Activated CD4-positive, alpha-beta T cell treated with anti-CD3 and anti-CD28 coated beads, Interleukin-2, Interleukin-6, amounts not matched to agents 100 ng/mL and 50 ng/mL, durations not matched to agents 16 hours and 8 hours (primary cell): Measurements from ENCODE around the gene ABCG8.
"Not testable (repeated sequence)": the region's sequence is repeated elsewhere in the genome, so short reads cannot be mapped to it uniquely, and the experiment has no call there.

ENCODE experiments used
- DNase-seq: peaks from one replicate; pipeline ENCODE4 v3.0.0-alpha.2; 2020

The ABCG8 gene

GRCh38 chr2:43874776-43875451 lies 36.1 kb downstream of the ABCG8 start:
- DNase-seq: no peak

GRCh38 chr2:43877782-43878464 lies 39.2 kb downstream of the ABCG8 start:
- DNase-seq: peak; percentile 78

DNA sequence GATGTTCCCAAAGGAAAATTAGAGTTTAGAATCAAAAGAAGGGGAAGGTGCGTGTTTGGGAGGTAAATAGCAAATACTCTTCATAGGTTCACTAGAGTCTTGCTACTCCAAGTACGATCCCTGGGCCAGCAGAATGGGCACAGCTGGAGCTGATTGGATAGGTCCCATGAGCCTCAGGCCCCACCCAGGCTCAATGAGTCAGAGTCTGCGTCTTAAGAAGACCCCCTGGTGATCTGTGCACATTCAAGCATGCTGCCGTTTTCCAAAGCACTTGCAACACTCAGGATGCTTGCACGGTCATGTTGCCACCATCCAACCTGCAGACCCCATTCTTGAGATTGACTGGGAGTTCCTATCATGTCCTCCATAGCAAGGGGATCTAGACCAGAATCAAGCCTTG lies 40.5 kb downstream of the ABCG8 start:
- no peak for DNase-seq

DNA sequence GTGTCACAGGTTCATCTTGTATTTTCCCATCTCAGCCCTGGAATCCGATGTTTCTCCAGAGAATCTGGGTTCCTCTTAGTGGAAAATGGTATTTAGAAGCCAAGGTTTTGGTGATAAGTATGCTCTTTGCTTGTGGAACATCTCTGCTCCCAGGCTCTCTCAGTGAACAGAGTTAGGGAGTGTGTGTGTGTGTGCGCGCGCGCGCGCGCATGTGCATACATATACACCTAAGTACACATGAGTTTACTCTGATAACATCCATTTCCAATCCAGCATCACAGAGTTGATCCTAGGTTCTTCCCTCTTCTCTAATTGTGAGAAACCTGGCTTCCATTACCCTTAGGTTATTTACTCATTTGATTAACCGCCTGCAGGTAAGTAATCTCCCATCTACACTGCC lies 41.7 kb downstream of the ABCG8 start:
- DNase-seq: no peak

- no peak for DNase-seq
Observed at GRCh38 chr2:43880952-43881351, 42.2 kb downstream of the ABCG8 start.

- no peak for DNase-seq
Observed at GRCh38 chr2:43882312-43882711, 43.5 kb downstream of the ABCG8 start.

GRCh38 chr2:43884689-43885088 lies 45.9 kb downstream of the ABCG8 start:
- no peak for DNase-seq

DNA sequence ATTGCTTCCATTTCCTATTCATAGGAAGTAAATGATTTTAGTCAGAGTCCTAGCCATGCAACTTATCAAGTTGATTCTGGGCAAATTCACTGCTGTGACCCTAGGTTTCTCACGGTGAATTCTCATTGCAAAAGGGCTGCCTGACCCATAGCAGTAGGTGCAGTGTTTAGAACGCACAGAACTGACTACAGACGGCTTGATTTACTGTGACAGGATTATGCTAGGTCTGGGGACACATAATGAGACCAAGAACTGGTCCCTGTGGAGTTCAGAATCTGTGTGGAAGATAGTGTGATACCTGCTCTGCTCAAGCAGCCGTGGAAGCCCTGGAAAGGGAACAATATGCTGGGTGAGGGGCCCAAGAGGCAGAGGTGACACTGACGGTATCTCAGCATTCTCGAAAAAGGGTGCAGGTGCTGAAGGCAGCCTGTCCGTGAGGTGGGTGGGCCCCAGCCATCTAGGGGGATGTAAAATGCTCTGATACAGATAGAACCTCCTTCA lies 46.4 kb downstream of the ABCG8 start:
- no peak for DNase-seq

DNA sequence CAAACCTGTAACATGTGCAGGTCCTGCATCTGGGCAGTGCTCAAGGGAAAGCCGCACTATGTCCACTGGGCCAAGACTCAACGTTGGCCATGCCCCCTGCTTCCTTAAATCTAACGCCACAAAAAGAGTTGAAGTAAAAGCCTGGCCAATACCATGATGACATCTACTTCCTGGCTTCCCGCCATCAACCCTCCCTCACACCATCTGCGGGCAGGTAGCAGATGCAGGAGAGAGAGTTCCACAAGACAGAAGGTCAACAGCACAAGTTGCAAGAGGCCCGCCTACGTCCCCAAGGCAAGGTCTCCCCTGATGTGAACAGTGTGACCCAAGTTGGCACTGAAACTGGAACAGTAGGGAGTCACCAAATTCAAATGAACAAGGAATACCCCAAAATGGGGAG lies 48.4 kb downstream of the ABCG8 start:
- no peak for DNase-seq

DNA sequence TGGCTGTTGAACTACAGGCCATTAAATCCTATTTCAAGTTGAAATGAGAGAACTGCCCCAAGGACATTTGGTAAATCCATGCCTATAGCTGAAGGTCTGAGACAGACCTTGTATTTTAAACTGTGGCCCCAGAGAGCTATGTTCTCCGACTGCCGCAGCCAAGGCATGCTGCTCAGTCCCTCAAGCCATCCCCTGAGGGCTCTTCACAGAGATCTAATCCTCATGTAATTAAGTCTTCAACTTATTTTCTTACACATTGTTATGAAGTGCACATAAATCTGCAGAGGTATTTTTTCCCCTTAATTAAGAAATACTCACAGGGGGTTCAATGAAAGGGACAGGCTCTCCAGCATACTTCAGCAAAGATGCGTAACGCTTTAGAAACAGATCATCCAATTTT lies 50.6 kb downstream of the ABCG8 start:
- no peak for DNase-seq

DNA sequence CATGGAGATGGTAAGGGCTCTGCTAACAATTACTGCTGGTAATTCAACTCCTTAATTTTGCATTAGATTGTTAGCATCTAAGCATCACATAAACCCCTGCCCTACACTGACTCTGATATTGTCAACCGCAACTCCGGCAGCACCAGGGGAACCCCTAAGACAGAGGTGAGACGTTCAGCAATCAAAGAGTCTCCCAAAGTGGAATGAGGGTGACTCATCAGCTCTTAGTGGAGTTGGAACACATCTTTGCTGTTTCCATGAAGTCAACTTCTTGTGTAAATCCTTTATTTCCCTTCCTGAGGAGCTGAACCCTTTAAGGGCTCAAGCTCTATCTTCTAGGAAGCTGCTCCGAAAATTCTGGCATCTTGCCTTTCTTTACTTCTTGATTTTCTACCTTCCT lies 52.1 kb downstream of the ABCG8 start:
- no peak for DNase-seq

DNA sequence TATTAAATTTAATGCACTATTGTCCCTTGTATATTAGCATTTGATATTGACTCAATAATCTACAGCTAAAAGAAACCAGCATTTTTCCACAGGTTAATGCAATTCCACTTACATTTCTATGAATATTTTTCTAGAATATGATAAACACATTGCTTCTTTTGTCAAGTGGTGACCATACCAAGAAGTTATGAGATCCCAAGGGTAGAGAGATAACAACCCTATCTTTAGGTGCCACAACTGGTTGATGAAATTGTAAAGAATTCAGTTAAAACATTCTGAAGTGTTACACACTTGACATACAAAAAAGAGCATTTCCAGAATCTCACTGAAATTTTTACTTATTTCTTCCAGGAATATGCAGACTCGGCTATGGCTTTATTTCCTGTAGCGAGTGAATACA lies 56.0 kb downstream of the ABCG8 start:
- DNase-seq: no peak

DNA sequence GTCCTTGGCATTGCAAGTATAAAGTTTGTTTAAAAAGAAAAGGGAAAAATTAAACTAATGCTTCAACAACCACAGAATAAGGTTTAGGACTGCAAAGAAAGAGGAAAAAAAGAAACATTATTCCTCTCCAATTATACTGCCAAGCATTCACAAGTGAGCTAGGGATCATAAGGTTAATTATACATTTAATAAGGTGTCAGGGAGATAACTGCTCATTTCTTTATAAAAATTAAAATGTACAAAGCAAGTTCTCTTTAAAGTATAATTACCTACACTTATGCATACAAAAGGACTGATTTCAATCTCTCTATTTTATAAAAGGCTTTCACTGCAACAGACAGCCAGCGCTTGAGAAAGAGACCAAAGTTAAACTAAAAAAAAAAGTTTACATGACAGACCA lies 58.1 kb downstream of the ABCG8 start:
- DNase-seq: no peak

DNA sequence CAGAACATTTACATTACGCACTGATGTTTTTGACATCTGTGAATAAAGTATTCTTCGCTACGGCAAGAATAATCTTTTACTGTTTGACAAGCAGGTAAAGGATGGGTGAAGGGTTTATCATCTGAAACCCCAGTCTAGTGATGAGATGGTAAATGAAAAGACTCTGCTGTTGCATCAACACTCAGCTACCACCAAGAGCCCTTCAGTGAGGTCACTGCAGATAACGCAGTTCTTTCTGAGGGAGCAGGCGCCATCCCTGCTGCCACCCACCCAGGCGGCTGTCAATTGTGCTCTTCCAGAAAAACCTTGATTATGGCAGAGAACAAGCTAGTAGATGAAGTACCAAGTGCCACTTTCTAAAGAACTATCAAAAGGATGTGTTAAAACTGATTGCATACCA lies 58.7 kb downstream of the ABCG8 start:
- DNase-seq: no peak

DNA sequence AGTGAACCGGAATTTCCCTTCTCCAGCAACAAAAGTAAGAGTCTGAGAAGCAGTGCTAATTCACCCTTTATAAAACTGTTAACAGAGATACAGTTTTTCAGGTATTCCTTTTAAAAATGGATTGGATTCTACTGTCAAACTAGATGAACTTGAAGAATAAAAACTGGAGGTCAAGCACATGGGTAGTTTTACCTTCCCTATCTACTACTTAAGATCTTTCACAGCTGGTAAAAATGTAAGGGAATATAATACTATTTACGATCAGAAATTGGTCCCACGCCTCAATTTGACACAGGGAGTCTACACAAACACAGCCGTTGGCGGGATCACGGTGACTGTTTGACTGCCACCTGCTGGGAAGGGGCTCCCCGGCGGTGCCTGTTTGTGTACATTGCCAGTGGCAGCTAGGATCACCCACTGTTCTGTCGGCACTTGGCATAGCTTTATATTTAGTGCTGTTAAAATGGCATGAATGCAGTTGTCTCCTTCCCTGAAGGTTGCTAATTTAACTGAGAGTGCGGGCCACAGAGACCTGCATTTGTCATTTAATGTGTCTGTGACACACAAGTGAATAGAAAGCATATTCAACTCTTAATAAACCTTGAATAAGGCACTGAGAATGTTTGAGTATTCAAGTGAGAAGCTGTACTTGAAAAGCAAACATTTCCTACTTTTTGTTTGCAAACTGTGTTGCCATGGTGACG lies 59.5 kb downstream of the ABCG8 start:
- no peak for DNase-seq

DNA sequence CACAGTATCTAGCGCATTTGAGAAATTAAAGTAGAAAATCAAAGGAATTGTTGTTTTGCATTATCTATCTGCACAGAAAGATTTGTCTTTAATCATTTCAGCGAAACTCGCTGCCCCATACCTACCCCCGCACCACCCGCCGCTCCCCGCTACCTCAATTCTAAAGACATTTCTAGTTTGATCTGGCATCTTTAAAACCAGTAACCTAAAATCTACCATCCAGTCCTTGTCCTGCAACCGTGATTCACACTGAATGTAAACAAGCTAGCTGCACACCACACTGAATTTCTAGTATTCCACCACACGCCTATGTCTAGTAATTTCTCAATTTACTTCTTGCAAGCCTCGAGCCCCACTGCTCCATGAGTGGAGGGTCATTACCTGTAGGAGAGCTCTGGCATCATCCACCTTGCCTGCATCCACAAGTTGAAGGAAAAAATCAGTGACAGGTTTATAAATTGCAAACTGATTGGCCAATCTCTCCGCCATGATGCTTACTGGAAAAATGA lies 60.1 kb downstream of the ABCG8 start:
- DNase-seq: no peak

DNA sequence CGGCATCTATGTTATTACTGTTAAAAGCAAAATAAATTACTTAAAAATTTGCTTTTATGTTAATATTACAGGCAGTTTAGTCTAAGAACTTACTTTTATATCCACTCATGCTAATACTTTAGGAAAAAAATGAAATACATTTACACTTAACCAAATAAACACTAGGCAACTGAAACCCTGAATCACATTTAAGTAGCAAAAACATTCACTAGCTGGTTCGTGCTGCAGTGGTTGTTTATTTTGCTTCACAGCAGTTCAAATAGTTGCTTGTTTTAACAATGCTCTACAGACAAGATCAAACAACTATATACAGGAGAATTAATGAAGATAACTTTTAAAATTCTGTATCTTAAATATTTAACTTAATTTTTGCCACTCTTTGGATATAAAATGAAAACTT lies 60.8 kb downstream of the ABCG8 start:
- DNase-seq: no peak

DNA sequence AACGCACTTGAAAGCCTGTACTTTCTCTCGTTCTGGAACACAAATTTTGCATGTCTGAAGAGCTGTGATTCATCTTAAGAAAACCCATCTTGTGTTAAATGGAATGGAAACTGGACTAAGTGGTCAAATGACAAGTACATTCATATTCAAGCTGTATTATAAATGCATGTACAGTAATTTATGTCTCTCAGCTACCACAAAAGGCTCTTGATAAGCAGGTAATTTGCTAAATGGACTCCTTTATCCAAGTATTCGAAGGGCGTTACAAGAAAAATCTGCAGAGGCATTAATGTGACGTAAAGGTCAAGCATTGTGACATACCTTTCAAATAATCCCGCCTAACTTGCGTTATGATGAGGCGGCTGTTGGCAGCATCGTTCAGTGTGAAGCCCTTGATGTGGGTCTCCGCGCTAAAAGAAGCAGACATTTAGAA lies 66.6 kb downstream of the ABCG8 start:
- DNase-seq: peak; percentile 38

GRCh38 chr2:43905871-43906270 lies 67.1 kb downstream of the ABCG8 start:
- DNase-seq: no peak

DNA sequence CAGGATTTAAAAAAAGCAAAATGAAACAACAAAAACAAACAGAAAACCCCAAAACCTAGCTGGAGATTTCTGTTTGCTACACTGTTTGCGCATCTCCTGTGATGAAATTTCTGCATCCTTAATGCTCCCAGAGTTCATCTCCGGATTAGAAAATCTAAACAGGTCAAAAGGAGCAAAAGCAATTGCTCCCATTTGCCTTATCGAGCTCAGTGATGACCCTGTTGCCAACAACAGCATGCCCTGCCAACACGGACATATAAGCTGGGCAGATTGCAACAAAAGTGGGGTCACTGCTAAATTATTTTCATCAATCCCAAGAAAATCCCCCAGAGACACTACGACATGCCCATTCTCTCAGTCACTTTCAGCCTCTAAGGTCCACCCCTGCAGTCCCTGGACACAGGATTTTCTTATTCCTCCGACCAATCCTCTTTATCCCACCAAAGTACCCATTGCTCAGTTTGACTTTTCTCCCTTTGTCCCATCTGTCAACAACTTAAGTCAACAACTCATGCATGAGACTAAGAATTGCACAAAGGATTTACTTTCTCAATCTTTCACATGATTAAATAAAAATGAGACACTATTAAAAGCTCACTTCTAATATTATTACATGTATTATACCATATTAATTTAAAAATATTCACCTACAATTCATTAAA lies 67.8 kb downstream of the ABCG8 start:
- DNase-seq: no peak

DNA sequence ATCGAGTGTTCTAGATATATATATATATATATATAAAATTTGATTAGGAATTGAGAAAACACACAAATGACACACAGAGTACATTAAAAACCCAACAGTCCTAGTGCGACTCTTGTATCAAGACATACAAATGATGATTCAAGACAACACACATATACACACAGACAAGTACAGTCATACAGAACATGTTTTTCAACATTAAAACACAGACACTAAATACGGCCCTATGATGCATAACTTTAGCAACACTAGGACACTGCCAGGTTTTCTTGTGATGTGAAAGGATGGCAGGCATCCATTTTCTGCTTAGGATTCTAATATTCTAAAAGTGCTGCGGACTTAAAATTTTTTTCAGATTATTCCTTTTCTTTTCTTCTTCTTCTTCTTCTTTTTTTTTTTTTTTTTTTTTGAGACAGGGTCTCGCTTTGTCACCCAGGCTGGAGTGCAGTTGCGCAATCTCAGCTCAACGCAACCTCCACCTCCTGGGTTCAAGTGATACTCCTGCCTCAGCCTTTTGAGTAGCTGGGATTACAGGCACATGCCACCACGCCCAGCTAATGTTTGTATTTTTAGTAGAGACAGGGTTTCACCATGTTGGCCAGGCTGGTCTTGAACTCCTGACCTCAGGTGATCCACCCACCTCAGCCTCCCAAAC lies 72.5 kb downstream of the ABCG8 start:
- not testable (repeated sequence) for DNase-seq

GRCh38 chr2:43924463-43924862 lies 85.7 kb downstream of the ABCG8 start:
- no peak for DNase-seq

GRCh38 chr2:43925431-43925830 lies 86.7 kb downstream of the ABCG8 start:
- DNase-seq: no peak
